HG03039 (cell line): Measurements from ENCODE around the gene DPH6.
"Not testable (repeated sequence)": the region's sequence is repeated elsewhere in the genome, so short reads cannot be mapped to it uniquely, and the experiment has no call there.

ENCODE experiments used
- ATAC-seq: cut with Tn5 transposase; IDR thresholded peaks from one replicate; pipeline ENCODE4 v1.9.1; 2021; ENCODE audit warnings: mild to moderate bottlenecking, moderate library complexity; ENCODE audit not compliant: unreplicated experiment

The DPH6 gene

DNA sequence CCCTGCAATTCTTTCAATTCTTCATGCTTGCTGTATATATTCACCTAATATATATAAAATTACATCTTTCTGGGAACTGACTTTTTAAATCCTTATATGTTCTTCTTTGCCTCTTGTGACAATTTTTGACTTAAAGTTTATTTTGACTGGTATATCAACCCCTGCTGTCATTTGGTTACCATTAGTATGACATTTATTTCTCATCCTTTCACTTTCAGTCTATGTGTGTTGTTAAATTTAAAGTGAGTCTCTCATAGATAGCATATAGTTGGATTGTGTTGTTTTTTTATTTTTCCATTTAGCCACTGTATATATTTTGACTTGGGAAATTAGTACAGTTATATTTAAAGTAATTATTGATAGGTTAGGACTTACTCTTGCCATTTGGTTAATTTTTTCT, 194.9 kb downstream of the DPH6 start:
- no peak for ATAC-seq

DNA sequence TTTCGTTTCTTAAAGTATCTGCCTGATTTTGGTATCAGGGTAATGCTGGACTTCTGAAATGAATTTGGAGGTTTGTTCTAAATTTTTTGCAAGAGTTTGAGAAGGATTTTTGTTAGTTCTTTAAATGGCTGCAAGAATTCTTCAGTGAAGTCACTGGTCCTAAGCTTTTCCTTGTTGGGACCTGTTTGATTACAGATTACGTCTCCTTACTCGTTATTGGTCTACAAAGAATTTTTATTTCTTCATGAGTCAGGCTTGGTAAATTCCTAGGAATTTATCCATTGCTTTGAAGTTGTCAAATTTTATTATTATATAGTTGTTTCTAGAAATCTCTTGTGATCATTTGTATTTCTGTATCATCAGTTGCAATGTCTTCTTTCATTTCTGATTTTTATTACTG, 196.0 kb downstream of the DPH6 start:
- no peak for ATAC-seq

DNA sequence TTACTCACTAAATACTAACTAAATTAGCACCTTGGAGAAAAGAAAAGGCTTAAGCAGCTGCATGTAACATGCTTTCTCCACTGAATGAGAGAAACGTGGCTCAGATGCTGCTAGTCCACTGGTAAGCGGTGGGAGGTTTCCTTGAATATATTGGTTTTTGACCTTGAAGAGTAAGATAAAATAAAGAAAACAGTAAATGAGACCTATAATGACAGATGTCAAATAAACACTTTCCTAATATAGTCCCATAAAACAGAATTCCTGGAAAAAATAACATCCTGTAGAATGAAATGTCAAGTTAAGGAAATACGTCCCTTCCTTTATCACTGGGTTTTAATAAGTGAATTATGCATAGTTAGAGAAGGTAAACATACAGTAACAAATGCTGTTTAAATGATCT, 215.0 kb downstream of the DPH6 start:
- ATAC-seq: no peak

DNA sequence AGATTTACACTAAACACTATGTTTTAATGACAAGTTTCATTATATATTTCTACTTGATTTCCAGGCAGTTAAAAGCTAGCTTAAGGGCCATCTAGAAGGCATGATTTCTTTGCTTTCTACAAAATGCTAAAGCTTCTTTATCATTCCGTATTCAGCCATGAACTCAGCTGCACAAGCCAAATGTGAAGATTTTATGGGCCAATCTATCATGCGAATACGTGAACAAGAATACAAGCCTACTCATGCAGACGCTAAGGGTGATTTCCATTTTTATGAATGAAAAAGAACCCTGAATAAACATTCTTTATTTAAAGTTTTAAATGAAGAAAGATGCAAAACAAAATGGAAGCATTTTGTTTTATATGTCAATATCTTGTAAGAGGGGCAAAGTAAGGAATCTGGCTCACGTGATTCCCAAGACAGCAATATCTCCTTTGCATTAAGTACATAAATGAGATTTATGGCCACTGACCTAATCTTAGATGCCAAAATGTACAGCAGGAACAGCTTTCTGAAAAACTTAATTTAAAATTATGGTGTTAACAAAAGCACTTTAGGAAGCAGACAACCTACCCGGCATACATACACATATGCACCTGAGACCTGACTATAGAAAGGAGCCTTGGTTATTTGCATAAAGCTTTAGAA, 215.8 kb downstream of the DPH6 start:
- ATAC-seq: no peak

DNA sequence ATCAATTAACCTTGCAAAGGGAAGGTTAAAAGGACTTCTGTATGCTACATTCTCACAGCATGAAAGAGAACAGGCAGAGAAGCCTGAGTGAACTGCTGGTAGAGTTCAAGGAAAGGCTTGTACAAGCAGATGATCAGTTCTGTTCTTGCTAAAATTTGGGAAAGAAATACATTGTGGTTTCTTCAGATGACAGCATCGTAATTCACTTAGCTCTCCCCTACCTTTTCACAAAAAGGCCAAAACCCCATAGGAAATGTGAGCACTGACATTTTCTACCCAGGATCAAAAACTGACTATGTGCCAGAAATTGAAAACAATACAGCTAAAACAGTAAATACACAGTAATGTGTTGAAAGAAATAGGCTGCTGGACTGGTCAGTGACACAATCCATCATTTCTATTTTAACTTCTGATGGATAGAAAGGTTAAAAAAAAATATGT, 216.4 kb downstream of the DPH6 start:
- ATAC-seq: no peak

DNA sequence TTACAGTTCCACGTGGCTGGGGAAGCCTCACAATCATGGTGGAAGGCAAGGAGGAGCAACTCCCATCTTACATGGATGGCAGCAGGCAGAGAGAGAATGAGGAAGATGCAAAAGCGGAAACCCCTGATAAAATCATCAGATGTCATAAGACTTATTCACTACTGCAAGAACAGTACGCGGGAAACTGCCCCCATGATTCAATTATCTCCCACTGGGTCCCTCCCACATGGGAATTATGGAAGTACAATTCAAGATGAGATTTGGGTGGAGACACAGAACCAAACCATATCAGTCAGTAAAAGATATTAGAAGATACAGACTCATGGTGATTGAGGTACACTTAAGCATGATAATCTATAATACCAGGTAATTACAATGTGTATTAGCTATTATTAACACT, 217.1 kb downstream of the DPH6 start:
- ATAC-seq: not testable (repeated sequence)

DNA sequence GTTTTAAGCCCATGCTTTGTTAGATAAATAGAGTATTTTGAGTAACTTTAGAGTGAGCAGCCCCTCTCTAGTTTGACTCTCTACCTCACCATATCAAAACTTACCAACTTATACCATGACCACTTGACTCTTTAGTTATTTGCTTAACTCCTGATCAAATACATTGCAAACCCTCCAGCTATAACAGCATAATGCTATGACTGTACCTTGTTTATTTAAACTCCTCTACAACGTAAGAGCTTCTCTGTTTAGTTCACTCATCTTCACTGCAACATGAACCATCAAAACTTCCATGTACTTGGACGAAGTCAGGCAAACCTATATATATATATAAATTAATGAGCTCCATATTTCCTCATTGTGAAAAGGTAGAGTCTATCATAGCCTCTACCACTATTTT, 218.2 kb downstream of the DPH6 start:
- no peak for ATAC-seq

DNA sequence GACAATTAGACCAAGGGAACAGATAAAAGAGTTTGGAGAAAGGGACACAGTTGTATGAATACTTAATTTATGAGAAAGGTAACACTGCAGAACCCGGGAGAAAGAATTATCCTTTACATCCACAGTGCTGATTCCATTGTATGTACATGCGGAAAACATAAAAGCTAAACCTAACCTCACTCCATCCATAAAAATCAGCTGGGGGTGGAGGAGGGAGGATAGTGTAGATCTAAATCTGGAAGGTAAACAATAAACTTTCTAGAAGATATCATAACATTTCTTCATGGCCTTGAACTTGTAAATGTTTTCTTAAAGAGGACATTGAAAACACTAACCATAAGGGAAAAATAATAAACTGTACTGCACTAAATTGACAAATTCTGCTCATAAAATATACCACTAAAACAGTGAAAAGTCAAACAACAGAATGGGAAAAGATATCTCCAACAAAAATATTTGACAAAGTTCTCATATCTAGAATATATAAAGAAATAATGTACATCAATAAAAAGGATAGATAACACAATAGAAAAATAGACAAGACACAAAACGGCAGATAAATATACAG, 220.5 kb downstream of the DPH6 start:
- no peak for ATAC-seq

DNA sequence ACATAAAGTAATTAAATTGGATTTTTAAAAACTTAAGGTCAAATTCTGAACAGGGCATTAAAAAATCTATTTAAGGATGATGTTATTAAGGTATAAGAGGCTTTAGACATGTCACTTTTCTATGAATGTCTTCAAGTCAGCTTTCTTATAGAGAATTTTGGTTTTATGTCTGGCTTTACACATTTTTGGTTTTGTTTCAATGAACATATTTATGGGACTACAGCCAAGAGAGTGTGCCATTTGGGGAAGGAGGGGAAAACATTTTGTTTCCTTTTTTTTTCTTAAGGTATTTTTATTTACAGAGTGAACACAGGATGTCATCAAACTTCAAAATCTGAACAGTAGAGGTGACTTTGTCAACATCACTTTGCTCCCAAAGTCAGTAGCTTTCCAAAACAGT, 222.8 kb downstream of the DPH6 start:
- ATAC-seq: no peak

DNA sequence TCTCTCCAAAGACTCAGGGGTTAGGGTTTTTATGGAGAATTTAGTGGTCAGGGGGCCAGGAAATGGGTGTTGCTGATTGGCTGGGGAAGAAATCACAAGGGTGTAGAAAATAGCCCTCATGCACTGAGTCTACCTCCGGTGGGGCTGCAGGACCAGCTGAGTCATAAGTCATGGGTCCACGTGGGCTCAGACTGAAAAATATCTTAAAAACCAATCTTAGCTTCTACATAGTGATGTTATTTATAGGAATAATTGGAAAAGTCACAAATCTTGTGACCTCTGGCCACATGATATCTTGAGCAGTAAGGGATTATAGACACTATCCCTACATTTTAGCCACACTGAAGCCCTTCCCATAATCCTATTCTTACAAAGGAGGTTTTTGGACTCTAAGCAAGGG, 224.0 kb downstream of the DPH6 start:
- no peak for ATAC-seq

DNA sequence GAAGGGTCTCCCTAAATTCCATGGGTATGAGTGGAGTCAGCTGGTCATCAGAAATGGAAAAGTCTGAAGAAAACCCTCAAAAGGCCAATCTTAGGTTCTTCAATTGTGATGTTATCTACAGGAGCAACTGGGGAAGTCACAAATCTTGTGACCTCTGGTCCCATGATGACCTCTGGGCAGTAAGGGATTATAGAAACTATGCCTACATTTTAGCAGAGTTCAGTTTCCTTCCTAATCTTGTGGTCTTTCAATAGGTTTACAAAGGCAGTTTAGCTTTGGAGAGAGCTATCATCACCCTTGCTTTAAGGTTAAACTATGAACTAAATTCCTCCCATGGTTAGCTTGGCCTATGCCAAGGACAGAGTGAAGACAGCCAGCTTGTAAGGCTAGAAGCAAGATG, 225.1 kb downstream of the DPH6 start:
- no peak for ATAC-seq
